ENCODE results near the gene FOXA3. TPM values are rescaled to one million over a fixed set of nuclear protein-coding genes. Genes with fewer than 3 reads are reported as not detected.

Gene FOXA3
- total RNA-seq, 1 donor from 2014 or later, result not detected

- ATAC-seq (no peak), DNase-seq (no peak)
- intact Hi-C loops (cut with micrococcal nuclease), result no loop called here
Observed at GRCh38 chr19:45826934-45827333, 37.2 kb upstream of the FOXA3 start.

- DNase-seq (no peak), ATAC-seq (no peak)
- intact Hi-C loops (cut with micrococcal nuclease), result no loop called here
Observed at GRCh38 chr19:45827459-45828093, 36.5 kb upstream of the FOXA3 start.

- intact Hi-C loops (cut with micrococcal nuclease), result no loop called here
- ATAC-seq, result no peak
- no peak for DNase-seq
Observed at GRCh38 chr19:45828523-45828922, 35.6 kb upstream of the FOXA3 start.

- ATAC-seq, result no peak
- no peak for DNase-seq
- intact Hi-C loops (cut with micrococcal nuclease), result no loop called here
Observed at GRCh38 chr19:45828945-45829344, 35.2 kb upstream of the FOXA3 start.

GRCh38 chr19:45834970-45835369 lies 29.2 kb upstream of the FOXA3 start:
- intact Hi-C loops (cut with micrococcal nuclease), result no loop called here
- ATAC-seq, result no peak

GRCh38 chr19:45842198-45842597 lies 21.9 kb upstream of the FOXA3 start:
- DNase-seq, result no peak

More at GRCh38 chr19:45834970-45835369, 29.2 kb upstream of the FOXA3 start:
- DNase-seq, result no peak

GRCh38 chr19:45847663-45848062 lies 16.5 kb upstream of the FOXA3 start:
- ATAC-seq, result no peak
- intact Hi-C loops (cut with micrococcal nuclease), result no loop called here
- no peak for DNase-seq

More at GRCh38 chr19:45842198-45842597, 21.9 kb upstream of the FOXA3 start:
- intact Hi-C loops (cut with micrococcal nuclease), result no loop called here
- no peak for ATAC-seq

GRCh38 chr19:45848922-45849321 lies 15.2 kb upstream of the FOXA3 start:
- ATAC-seq (no peak), DNase-seq (no peak)
- intact Hi-C loops (cut with micrococcal nuclease), result no loop called here

GRCh38 chr19:45852145-45852750 lies 11.9 kb upstream of the FOXA3 start:
- ATAC-seq (no peak), DNase-seq (no peak)
- intact Hi-C loops (cut with micrococcal nuclease), result no loop called here

- no peak for DNase-seq
- no peak for ATAC-seq
- intact Hi-C loops (cut with micrococcal nuclease), result no loop called here
Observed at GRCh38 chr19:45852983-45853382, 11.1 kb upstream of the FOXA3 start.

- intact Hi-C loops (cut with micrococcal nuclease), result no loop called here
- DNase-seq (no peak), ATAC-seq (no peak)
Observed at GRCh38 chr19:45854167-45854778, 9.9 kb upstream of the FOXA3 start.

- ATAC-seq (no peak), DNase-seq (no peak)
- intact Hi-C loops (cut with micrococcal nuclease), result no loop called here
Observed at GRCh38 chr19:45860359-45861259, 3.5 kb upstream of the FOXA3 start.

- intact Hi-C loops (cut with micrococcal nuclease), result no loop called here
- peak; percentile 0 for ATAC-seq
- no peak for DNase-seq
Observed at GRCh38 chr19:45862271-45862563, 1.9 kb upstream of the FOXA3 start.

- ATAC-seq, result peak; percentile 99
- DNase-seq, result peak; percentile 99
- intact Hi-C loops (cut with micrococcal nuclease), result no loop called here
Observed at GRCh38 chr19:45862564-45863334, 1.4 kb upstream of the FOXA3 start, which contains the start of gene SYMPK. TSS of gene SYMPK (minus strand) at chr19:45863147. CDS start at chr19:45854495, 8,652 bp downstream.

- DNase-seq (no peak), ATAC-seq (no peak)
- intact Hi-C loops (cut with micrococcal nuclease), result no loop called here
Observed at GRCh38 chr19:45863335-45863839, 739 bp upstream of the FOXA3 start.

- DNase-seq (no peak), ATAC-seq (no peak)
- intact Hi-C loops (cut with micrococcal nuclease), result no loop called here
Observed at GRCh38 chr19:45864629-45865082, 530 bp downstream of the FOXA3 start.

- intact Hi-C loops (cut with micrococcal nuclease), result no loop called here
- no peak for ATAC-seq
- no peak for DNase-seq
Observed at GRCh38 chr19:45865269-45865948, 1.3 kb downstream of the FOXA3 start.
